ENCODE results near the gene PCMT1. TPM values are rescaled to one million over a fixed set of nuclear protein-coding genes. Genes with fewer than 3 reads are reported as not detected.
"Not testable (repeated sequence)": the region's sequence is repeated elsewhere in the genome, so short reads cannot be mapped to it uniquely, and the experiment has no call there.

PCMT1 gene
- total RNA-seq, 1 donor from 2014 or later, result 130 TPM

DNA sequence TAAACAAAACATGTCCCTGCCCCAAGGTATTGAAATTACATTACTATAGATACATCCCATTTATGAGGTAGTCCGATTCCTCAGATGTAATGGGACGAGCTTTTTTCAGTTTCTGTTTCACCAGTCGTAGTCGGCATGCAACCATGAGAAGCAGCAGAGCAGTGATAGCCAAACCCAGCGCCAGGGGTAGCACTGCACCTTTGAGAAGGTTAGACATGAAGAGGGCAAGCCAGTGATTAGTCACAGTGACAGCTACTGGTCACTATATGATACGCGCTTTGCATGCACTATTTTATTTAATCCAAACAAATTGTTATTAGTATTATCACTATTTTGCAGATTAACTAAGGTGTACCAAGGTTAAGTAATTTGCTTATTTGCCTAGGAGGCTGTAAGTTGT lies 71.0 kb downstream of the PCMT1 start:
- no peak for DNase-seq (ENCODE audit: low read depth, low spot score)

DNA sequence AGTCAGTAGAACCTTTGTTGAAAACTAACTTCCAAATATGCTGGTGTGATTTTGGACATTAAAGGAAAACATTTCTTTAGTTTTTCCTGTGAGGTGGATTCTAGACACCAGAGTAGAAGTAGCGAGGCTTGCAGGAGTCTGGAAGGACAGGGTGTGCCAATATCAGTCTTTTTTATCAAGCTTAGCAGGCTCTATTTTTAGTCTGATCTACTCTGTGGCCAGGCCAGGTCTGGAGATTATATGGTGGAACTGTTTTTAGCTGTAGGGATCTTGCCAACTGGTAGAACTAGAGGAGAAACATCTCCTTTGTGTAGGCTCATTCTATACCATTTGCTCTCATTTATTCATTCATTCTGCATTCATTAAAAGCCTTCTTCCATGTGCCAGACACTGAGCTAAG lies 72.0 kb downstream of the PCMT1 start:
- no peak for DNase-seq (ENCODE audit: low read depth, low spot score)

DNA sequence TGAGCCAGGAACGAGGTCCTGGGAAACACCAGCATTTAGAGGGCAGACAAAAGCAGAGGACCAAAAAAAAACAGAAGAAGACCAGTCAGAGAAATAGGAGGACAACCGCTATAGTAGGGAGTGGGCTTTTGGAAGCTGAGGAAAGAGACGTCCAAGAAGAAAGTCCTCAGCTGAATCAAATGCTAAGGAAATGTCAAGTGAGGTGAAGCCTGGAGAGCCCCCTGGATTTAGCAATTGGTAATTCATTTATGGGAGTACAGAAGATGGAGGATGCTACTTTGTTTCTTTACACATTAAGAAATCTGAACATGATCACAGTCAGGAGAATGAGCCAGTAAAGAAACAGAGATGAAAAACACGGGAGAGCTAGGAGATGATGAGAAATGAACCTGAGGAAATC lies 73.5 kb downstream of the PCMT1 start:
- no peak for DNase-seq (ENCODE audit: low read depth, low spot score)

DNA sequence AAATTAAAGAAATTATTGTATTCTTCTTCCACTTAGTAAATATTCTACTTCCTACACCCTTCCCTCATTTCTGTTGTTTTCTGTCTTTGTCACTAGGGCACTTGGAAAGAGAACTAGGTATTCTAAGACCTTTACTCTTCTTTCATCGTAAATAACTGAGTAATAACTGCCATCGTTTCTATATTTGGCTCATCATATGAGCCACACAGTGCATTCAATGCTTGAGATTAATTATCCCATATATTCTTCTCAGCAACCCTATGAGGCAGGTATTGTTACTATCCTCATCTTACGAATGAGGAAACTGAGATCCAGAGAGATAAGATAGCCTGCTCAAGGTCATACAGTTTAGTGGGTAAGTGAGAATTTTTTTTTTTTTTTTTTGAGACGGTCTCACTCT lies 75.8 kb downstream of the PCMT1 start:
- no peak for DNase-seq (ENCODE audit: low read depth, low spot score)

DNA sequence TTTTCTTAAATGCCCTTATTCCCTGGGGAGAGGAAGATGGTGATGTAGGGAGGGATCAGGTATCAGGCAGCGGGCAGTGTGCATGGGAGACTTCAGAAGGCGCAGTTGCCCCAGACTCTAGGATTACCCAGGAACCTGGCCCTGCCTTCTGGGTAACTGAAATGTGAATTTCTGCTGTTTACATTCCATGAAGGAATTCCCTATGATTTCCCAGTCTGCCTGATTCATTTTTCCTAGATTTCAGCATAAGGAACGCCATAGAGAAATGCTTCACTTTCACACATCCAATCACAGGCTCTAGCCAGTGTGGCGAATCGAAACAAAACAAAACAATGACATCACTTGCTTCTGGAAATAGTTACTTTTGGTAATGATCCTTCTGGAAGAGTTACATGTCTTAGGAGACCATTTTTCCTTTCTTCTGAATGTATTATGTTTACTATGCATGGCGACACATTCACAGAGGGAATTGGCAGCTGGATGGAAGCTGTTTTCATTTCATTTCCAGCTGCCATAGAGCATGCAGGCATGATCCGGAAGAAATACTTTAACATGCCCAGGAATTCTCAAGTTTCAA lies 81.3 kb downstream of the PCMT1 start:
- DNase-seq (ENCODE audit: low read depth, low spot score), result no peak

DNA sequence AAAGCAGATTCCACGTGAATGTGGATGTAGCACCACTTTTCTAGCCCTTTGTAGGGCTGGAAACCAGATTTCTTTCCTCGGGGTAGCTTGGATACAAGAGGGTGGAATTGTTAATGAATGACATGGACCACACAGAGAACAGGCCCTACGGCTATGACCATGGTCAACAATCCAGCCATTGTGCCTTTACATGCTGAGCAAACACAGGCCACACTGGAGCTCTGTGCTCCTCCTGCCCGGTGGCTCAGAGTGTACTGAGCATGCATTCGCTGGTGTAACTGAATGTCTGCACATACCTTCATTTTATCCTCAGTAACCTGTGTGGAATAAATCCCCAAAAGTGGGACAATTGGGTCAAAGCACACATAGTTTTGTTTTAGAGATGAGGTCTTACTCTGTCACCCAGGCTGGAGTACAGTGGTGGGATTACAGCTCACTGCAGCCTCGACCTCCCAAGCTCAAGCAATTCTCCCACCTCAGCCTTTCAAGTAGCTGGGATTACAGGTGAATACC lies 81.8 kb downstream of the PCMT1 start:
- no peak for DNase-seq (ENCODE audit: low read depth, low spot score)

DNA sequence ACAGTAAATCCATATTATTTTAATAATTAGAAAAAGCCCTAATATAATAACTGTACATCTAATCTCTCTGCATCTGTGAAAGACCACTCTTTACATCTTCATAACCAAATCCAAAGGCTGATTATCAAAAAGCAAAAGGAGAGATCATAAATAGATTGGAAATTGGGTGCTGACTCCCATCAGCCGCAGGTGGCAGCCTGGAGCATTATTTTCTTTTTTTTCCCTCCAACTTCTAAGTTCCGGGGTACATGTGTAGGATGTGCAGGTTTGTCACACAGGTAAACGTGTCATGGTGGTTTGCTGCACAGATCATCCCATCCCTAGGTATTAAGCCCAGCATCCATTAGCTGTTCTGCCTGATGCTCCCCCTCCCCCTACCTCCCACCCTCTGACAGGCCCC lies 84.1 kb downstream of the PCMT1 start:
- DNase-seq (ENCODE audit: low read depth, low spot score), result no peak

DNA sequence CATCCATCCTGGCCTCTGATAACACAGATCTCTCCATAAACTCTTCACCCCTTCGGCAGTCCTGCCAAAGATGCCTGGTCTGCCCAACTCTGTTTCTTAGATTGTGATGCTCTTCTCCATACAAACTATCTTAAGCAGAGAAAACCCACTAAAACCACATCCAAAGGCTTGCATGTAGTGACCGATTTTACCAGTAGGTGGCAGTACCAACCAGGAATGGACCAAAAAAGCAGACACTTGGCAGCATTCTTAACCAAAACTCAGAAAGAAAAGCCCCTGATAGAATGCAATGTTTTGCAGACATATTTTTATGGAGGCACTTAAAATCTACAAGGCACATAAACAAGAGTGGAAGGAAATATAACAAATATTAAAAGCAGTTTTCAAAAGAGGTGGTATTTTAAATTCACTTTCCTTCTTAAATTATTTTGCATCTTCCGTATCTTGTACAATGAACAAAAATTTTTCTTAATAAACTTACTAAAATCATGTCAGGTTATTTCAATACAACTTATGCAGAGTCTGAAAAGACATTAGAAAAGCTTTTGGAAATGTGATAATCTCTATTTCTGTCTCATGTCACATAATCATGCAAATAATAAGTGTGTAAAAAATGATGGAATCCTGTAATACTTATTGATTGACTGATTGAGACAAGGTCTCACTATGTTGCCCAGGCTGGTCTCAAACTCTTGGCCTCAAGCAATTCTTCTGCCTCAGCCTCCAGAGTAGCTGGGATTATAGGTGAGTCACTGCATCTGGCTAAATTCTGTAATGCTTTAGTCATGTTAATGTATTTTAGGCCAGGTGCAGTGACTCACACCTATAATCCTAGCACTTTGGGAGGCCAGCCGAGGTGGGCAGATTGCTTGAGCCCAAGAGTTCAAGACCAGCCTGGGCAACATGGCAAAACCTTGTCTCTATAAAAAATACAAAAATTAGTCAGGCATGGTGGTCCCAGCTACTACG lies 85.3 kb downstream of the PCMT1 start:
- no peak for DNase-seq (ENCODE audit: low read depth, low spot score)

DNA sequence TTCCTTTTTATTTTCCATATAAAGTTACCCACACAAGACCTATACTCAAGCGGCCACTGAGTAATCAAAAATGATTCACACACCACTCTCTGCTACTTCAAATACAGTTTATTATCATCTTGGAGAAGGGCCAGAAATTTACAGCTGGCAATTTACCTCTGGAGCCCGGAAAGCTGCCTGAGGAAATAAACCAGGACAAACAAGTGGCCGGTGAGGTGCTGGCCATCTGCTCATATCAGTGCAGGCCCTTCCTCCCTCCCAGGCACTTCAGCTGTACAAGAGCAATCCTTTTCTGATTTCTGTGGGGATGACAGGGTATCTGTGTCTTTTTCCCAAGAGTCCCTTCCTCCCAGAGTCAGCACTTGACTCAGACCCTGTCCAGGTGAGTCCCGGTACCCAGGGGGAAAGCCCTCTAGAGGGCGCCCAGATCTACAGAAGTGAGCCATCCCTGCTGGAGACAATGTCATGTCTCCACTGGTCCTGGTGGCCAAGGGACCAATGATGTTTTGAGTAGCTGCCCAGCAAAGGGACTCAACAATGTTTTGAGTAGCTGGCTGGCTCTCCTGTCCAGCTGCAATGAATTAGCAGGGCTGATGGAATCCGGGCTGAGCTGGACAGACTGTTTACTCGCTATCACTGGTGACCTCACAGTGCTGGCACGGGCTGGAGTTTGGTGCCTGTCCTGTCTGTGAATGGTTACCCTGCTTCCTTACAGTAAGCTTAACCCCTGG lies 91.0 kb downstream of the PCMT1 start:
- no peak for DNase-seq (ENCODE audit: low read depth, low spot score)

DNA sequence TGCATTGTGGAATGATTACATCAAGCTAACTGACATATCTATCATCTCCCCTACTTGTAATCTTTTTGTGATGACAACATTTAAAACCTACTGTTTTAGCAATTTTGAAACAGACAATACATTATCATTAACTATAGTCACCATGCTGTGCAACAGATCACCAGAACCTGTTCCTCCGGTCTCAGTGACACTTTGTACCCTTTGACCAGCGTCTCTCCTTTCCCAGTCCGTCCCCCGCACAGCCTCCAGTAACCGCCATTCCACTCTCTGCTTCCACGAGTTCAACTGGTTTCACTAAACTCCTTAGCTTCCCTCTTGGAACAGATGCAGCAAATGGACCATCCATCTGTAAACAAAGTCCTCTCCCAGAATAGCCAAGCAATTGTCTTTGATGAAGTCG lies 92.8 kb downstream of the PCMT1 start:
- DNase-seq (ENCODE audit: low read depth, low spot score), result no peak

DNA sequence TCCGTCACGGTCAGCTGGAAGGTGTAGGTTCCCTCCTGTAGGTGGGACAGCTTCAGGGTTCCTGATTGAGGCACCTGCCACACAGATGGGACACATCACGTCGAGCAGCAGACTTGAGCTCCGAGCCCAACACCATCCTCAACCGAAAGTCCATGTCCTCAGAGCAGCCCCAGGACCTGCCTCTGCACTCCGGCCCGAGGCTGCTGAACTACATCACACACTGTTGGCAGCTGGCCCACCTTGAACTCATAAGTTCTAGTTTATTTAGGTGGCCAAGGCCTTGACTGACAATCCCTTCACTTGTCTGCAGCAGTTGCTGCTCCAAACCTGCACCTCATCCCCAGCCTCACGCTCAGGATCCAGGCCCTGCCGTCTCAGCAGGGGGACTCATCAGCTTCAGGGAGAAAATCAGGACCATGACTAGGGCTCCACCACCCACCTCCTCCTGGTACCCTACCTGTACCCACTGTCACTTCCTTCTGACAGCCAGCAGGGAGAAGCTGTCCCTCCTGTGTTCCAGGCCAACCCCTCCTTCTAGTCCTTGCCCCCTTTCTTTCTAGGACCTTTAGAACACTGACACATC lies 93.6 kb downstream of the PCMT1 start:
- no peak for DNase-seq (ENCODE audit: low read depth, low spot score)

DNA sequence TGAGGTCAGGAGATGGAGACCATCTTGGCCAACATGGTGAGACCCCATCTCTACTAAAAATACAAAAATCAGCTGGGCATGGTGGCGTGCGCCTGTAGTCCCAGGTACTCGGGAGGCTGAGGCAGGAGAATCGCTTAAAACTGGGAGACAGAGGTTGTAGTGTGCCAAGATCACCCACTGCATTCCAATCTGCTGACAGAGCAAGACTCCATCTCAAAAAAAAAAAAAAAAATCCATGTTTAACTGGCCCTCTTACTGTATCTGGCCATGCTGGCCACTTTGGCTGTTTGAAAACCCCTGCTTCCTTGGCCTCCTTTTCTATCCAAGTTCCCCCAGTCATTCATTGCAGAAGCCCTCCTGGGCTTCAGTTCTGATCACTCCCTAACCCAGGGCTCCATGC lies 94.5 kb downstream of the PCMT1 start:
- not testable (repeated sequence) for DNase-seq (ENCODE audit: low read depth, low spot score)

DNA sequence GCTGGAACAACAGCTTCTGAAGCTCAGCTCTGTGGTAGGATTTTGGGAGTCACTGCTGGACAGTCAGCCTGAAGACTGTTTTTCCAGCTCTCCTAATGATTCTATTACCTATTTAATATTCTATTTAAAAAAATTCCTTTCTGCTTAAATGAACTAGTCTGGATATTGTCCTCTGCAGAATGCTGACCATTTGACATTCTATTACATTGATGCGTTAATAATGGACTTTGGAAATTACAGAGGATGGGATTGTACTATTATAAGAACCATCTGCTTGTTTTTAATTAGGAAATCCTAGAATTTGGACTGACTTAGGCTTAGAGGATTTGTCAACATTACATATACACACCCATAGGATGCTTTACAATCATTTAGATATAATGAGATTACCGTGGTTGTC lies 94.9 kb downstream of the PCMT1 start:
- DNase-seq (ENCODE audit: low read depth, low spot score), result no peak

DNA sequence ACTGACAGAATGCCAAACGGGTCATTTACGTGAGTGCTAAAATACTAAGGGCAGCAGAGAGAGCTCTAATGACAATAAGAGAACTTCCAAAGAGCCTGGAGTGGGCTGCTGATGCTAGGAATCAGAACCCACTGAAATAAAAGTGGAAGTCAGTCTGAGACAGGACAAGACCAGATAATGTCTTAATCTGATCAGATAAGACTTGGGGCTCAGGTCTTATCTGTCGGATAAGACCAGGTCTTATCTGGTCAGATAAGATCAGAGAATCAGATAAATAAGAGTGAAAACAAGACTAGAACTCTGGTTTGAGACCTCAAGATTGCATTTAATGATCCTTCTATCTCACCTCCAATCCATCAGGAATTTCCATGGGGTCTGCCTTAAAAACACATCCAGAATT lies 96.0 kb downstream of the PCMT1 start:
- DNase-seq (ENCODE audit: low read depth, low spot score), result no peak

DNA sequence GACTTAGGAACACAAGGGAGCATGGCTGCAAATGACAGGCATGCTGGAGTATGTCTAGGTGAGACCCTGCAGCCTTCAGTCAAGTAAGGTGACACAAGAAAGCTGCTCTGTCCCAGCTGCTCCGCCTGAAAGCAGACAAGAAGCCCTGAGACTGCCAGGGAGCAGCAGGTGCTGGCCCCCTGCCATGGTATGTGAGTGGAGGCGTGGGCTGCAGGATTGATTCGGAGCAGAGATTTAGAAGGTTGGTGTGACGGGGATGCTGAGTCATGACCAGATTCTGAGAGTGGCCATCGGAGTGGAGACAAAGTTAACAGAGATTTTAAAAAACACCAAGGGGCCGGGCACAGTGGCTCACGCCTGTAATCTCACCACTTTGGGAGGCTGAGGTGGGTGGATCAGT lies 96.8 kb downstream of the PCMT1 start:
- DNase-seq (ENCODE audit: low read depth, low spot score), result no peak

DNA sequence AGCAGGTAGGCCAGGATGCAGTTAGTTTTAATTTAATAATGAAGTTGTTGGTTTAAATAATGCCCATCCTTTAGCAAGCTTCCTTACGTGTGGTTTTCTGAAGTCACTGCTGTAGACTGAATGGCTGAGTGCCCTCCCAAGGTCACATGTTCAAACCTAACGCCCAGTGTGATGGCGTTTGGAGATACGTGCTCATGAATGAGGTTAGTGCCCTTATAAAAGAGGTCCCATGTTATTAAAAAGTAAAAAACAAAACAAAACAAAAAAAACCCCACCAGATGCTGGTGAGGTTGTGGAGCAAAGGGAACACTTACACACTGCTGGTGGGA lies 98.4 kb downstream of the PCMT1 start:
- DNase-seq (ENCODE audit: low read depth, low spot score), result no peak

DNA sequence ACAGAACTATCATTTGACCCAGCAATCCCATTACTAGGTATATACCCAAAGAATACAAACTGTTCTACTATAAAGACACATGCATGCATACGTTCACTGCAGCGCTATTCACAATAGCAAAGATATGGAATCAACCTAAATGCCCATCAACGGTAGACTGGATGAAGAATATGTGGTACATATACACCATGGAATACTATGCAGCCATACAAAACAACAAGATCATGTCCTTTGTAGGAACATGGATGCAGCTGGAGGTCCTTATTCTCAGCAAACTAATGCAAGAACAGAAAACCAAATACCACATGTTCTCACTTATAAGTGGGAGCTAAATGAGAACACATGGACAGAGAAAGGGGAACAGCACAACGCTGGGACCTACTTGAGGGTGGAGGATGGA lies 98.8 kb downstream of the PCMT1 start:
- not testable (repeated sequence) for DNase-seq (ENCODE audit: low read depth, low spot score)

DNA sequence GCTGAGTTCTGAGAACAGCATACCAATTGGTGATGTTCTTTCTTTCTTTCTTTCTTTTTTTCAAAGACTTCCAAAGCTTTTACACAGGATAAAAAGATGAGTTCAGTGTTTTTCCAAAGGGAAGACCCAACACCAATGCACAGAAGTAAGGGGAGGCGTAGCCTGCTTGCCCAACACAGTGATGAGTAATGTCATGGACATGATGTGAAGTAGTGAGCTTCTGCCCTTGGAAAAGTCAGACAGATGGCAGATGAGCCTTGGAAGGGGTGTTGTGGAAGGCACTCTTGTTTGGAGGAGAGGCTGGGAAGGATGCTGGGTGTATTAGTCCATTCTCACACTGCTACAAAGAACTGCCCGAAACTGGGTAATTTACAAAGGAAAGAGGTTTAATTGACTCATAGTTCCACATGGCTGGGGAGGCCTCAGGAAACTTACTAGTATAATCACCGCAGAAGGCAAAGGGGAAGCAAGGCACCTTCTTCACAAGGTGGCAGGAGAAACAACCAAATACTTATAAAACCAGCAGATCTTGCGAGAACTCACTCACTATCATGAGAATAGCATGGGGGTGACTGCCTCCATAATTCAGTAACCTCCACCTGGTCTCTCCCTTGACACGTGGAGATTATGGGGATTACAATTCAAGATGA lies 102.0 kb downstream of the PCMT1 start:
- no peak for DNase-seq (ENCODE audit: low read depth, low spot score)

DNA sequence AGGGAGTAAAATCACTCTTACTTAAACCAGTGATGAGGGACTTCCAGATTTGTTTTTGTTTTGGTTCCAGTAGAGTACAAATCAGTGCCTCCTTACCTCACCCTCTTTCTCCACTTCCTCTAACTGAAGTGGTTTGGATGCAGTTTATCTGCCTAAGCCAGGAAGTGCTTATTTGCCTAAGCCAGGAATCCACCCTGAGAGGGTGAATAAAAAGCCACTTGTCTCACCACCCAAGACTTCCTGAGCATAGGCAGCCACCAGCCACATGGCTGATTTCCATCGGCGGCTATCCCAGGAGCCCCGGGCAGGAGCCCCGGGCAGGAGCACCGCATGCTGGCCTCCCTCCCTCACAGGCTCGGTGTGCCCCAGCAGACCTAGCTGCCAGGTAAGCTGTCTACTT lies 102.6 kb downstream of the PCMT1 start:
- no peak for DNase-seq (ENCODE audit: low read depth, low spot score)

DNA sequence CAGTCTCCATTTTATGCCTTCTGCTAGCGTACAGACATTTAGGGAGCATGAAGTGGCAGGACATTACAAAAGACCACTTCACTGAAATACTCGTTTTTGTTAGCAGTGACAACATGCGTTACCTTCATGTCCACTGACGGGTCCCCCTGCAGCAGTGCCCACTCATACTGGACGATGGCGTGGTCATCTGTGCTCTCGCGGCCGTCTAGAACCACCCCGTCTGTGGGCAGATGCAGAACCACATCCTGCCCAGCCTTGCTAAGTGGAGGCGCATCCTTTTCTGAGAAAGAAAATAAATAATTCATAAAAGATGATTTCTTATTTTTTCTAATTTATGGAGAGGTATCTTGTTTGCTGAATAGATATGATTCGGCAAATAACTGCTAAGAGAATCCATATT lies 103.3 kb downstream of the PCMT1 start:
- DNase-seq (ENCODE audit: low read depth, low spot score), result no peak

DNA sequence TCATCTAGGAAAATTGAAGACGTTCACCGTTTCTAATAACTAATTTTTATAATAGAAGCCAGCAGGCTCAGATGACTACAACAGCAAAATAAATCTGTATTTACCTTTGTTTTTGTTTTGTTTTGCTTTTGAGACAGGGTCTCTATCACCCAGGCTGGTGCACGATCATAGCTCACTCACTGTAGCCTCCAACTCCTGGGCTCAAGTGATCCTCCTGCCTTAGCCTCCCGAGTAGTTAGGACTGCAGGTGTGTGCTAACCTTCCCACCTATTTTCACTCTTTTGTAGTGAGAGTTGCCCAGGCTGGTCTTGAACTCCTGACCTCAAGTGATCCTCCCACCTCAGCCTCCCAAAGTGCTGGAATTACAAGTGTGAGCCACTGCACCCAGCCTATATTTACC lies 104.5 kb downstream of the PCMT1 start:
- DNase-seq (ENCODE audit: low read depth, low spot score), result not testable (repeated sequence)

All from pulmonary artery endothelial cell (primary cell).